ENCODE measurements around the gene MTHFD2. TPM values are rescaled to one million over a fixed set of nuclear protein-coding genes. Genes with fewer than 3 reads are reported as not detected.
"Not testable (repeated sequence)": the region's sequence is repeated elsewhere in the genome, so short reads cannot be mapped to it uniquely, and the experiment has no call there.

MTHFD2 gene
- total and polyA plus RNA-seq, 2 donors (not counting 3 experiments of a cell fraction or from before 2014, with no cell fraction given): 25.6 to 83.2 TPM

GRCh38 chr2:74186038-74186437, 12.4 kb upstream of the MTHFD2 start:
- H3K9me1 ChIP-seq (replicated peaks; ENCODE audit: control insufficient read depth, extremely low read depth, insufficient read depth, low read length): no peaks in the 10 kb centered on the region
- no peak for FAIRE-seq
- DNase-seq (ENCODE audit: low read depth, low spot score): no peak
- H3K4me2 ChIP-seq (ENCODE audit: insufficient read depth, low read length): no peak overlapping the region
- no peaks in the 10 kb centered on the region for H3K4me1 ChIP-seq (ENCODE audit: control insufficient read depth, extremely low read depth, insufficient read depth, low read length)
- H4K20me1 ChIP-seq (replicated peaks; ENCODE audit: control insufficient read depth, extremely low read depth, insufficient read depth, low read length): no peaks in the 10 kb centered on the region
- H3K27ac ChIP-seq (ENCODE audit: insufficient read depth, low read depth, low read length): no peak overlapping the region
- CTCF ChIA-PET: no interaction called here
- H3K9ac ChIP-seq (replicated peaks; ENCODE audit: extremely low read depth, insufficient read depth, low read length): no peak overlapping the region
- BruUV-seq (replicated peaks): no TSS peak
- no peaks in the 10 kb centered on the region for H3K36me3 ChIP-seq (ENCODE audit: control insufficient read depth in 2 of 2, extremely low read depth in 1 of 2, insufficient read depth in 2 of 2, low read length in 2 of 2)
- intact Hi-C loops (cut with micrococcal nuclease) (no loop called here), dilution Hi-C loops (cut with MboI; ENCODE audit: extremely low pct_ligation_motif_present, low sequenced_read_pairs) (no loop called here)
- H3K9me3 ChIP-seq (replicated peaks; ENCODE audit: control insufficient read depth, insufficient read depth, low read length): no peaks in the 10 kb centered on the region
- POLR2A ChIA-PET: no interaction called here
- H3K79me2 ChIP-seq (ENCODE audit: control insufficient read depth, insufficient read depth, low read length): no peaks in the 10 kb centered on the region
- no peak overlapping the region for H2AFZ ChIP-seq (ENCODE audit: low read depth, low read length)
- peaks cover 0 to 4% of the 10 kb centered on the region in 2 experiments for H3K27me3 ChIP-seq (ENCODE audit: control insufficient read depth in 2 of 2, insufficient read depth in 2 of 2, low read length in 2 of 2)
- TF ChIP-seq POLR2A (IDR thresholded peaks at IDR 0.05; ENCODE audit: low read depth, low read length): no peak
- no peak for TF ChIP-seq MAX (IDR thresholded peaks at IDR 0.05; ENCODE audit: insufficient read depth, insufficient read length)
- no peak overlapping the region for H3K4me3 ChIP-seq (replicated peaks in 1 of 3; ENCODE audit: insufficient read depth in 1 of 3, low read depth in 1 of 3, low read length in 3 of 3)

- H3K4me1 ChIP-seq (ENCODE audit: control insufficient read depth, extremely low read depth, insufficient read depth, low read length); BruUV-seq (replicated peaks); H3K27me3 ChIP-seq (ENCODE audit: control insufficient read depth in 2 of 2, insufficient read depth in 2 of 2, low read length in 2 of 2); DNase-seq (ENCODE audit: low read depth, low spot score); H3K27ac ChIP-seq (ENCODE audit: insufficient read depth, low read depth, low read length); H3K9me3 ChIP-seq (replicated peaks; ENCODE audit: control insufficient read depth, insufficient read depth, low read length); dilution Hi-C loops (cut with MboI; ENCODE audit: extremely low pct_ligation_motif_present, low sequenced_read_pairs); POLR2A ChIA-PET; H3K9me1 ChIP-seq (replicated peaks; ENCODE audit: control insufficient read depth, extremely low read depth, insufficient read depth, low read length); intact Hi-C loops (cut with micrococcal nuclease); H4K20me1 ChIP-seq (replicated peaks; ENCODE audit: control insufficient read depth, extremely low read depth, insufficient read depth, low read length); H2AFZ ChIP-seq (ENCODE audit: low read depth, low read length); FAIRE-seq; H3K9ac ChIP-seq (replicated peaks; ENCODE audit: extremely low read depth, insufficient read depth, low read length); CTCF ChIA-PET; H3K4me2 ChIP-seq (ENCODE audit: insufficient read depth, low read length); H3K79me2 ChIP-seq (ENCODE audit: control insufficient read depth, insufficient read depth, low read length); H3K4me3 ChIP-seq (replicated peaks in 1 of 3; ENCODE audit: insufficient read depth in 1 of 3, low read depth in 1 of 3, low read length in 3 of 3); H3K36me3 ChIP-seq (ENCODE audit: control insufficient read depth in 2 of 2, extremely low read depth in 1 of 2, insufficient read depth in 2 of 2, low read length in 2 of 2): not testable (repeated sequence)
Observed at GRCh38 chr2:74186706-74187105, 11.7 kb upstream of the MTHFD2 start.

Data from endothelial cell of umbilical vein (primary cell).